SU-DHL-6 (cell line): ENCODE results near the gene SEPHS2.

ENCODE experiments used
- H2AFZ ChIP-seq: fragments of 200-600 bp; sonication (generic); 2 replicates; pipeline ENCODE4 v1.6.1; 2014; ENCODE audit warnings: low read depth, mild to moderate bottlenecking, moderate library complexity, mixed read lengths, antibody characterized with exemption, low read length; ENCODE audit not compliant: severe bottlenecking
- H3F3A ChIP-seq: fragments of 200-600 bp; shearing (Covaris generic); 2 replicates; pipeline ENCODE4 v1.6.0; 2016; ENCODE audit warnings: antibody characterized with exemption, mild to moderate bottlenecking; ENCODE audit not compliant: insufficient read depth
- H3K27ac ChIP-seq: fragments of 200-600 bp; sonication (generic); 2 replicates; pipeline ENCODE4 v1.5.1; 2016; ENCODE audit warnings: low read depth, mild to moderate bottlenecking, low read length, moderate library complexity, mixed read lengths
- H3K27me3 ChIP-seq: fragments of 200-600 bp; sonication (generic), shearing (Covaris generic); 2 replicates; pipeline ENCODE4 v1.6.0; 2014; ENCODE audit warnings: mild to moderate bottlenecking, low read length
- H3K36me3 ChIP-seq: fragments of 200-600 bp; sonication (generic); 2 replicates; pipeline ENCODE4 v1.6.1; 2014; ENCODE audit warnings: mild to moderate bottlenecking, low read length, mixed read lengths
- H3K4me2 ChIP-seq: fragments of 300-600, 200-600 bp; shearing (Covaris generic), sonication (generic); 2 replicates; pipeline ENCODE4 v1.6.0; 2014; ENCODE audit warnings: low read length, low read depth, mild to moderate bottlenecking; ENCODE audit not compliant: poor library complexity, severe bottlenecking
- H3K4me3 ChIP-seq: fragments of 200-600 bp; sonication (generic); 2 replicates; pipeline ENCODE4 v1.5.1; 2014; ENCODE audit warnings: antibody characterized with exemption, low read length, mild to moderate bottlenecking, mixed read lengths; ENCODE audit not compliant: insufficient read depth, poor library complexity, severe bottlenecking
- H3K79me2 ChIP-seq: fragments of 200-600 bp; sonication (generic); 2 replicates; pipeline ENCODE4 v1.6.1; 2014; ENCODE audit warnings: mild to moderate bottlenecking, low read length, moderate library complexity; ENCODE audit not compliant: insufficient read depth
- H3K9ac ChIP-seq: fragments of 200-600 bp; sonication (generic); 2 replicates; pipeline ENCODE4 v1.7.0; 2014; ENCODE audit warnings: mild to moderate bottlenecking, low read length
- H3K9me2 ChIP-seq: fragments of 200-600 bp; sonication (generic); replicated peaks from 2 replicates; pipeline ENCODE4 v1.6.1; 2014; ENCODE audit warnings: low read length; ENCODE audit not compliant: insufficient read depth
- H3K9me3 ChIP-seq: fragments of 200-600 bp; sonication (generic); 2 replicates; pipeline ENCODE4 v1.6.1; 2014; ENCODE audit warnings: low read length, mixed read lengths; ENCODE audit not compliant: insufficient read depth
- H4K20me1 ChIP-seq: fragments of 200-600 bp; sonication (generic); 2 replicates; pipeline ENCODE4 v1.6.1; 2014; ENCODE audit warnings: low read depth, mild to moderate bottlenecking, antibody characterized with exemption, low read length, moderate library complexity, mixed read lengths
- CTCF ChIP-seq: fragments of 200-600 bp; sonication (generic); IDR thresholded peaks from one replicate; pipeline ENCODE4 v1.5.1; 2017; ENCODE audit warnings: antibody characterized with exemption, mild to moderate bottlenecking, low read length, moderate library complexity; ENCODE audit not compliant: insufficient read depth, poor library complexity, severe bottlenecking
- EZH2phosphoT487 ChIP-seq: fragments of 200-600 bp; sonication (generic), shearing (Covaris generic); conservative IDR thresholded peaks from 2 replicates; pipeline ENCODE4 v1.6.1; 2018; ENCODE audit warnings: mild to moderate bottlenecking, antibody characterized with exemption, low read length, moderate library complexity, mixed read lengths

The SEPHS2 gene

GRCh38 chr16:30491744-30492308 is 46.2 kb upstream of the SEPHS2 start:
- no peak overlapping the region for H3K4me2 ChIP-seq
- H3K36me3 ChIP-seq, result peaks cover 42% of the 10 kb centered on the region
- H3K27me3 ChIP-seq, result no peaks in the 10 kb centered on the region
- no peak overlapping the region for H2AFZ ChIP-seq
- no peak overlapping the region for H3K4me3 ChIP-seq
- H3K9ac ChIP-seq, result no peak overlapping the region
- TF ChIP-seq CTCF (no peak), EZH2phosphoT487 (no peak)
- 0 out of 2 replicates have a peak, but pooled peaks cover 4% of the 10 kb centered on the region for H3F3A ChIP-seq
- no peak overlapping the region for H3K27ac ChIP-seq
- no peaks in the 10 kb centered on the region for H3K9me2 ChIP-seq
- H4K20me1 ChIP-seq, result no peaks in the 10 kb centered on the region
- H3K79me2 ChIP-seq, result peaks cover 11% of the 10 kb centered on the region
- H3K9me3 ChIP-seq, result no peaks in the 10 kb centered on the region

GRCh38 chr16:30491229-30491628 is 45.6 kb upstream of the SEPHS2 start:
- Histone ChIP-seq H3K9me2 (no peaks in the 10 kb centered on the region), H3K36me3 (peaks cover 40% of the 10 kb centered on the region), H3K4me2 (no peak overlapping the region), H3K79me2 (peaks cover 11% of the 10 kb centered on the region), H3K27ac (no peak overlapping the region), H3K27me3 (no peaks in the 10 kb centered on the region), H3K4me3 (no peak overlapping the region), H3F3A (0 out of 2 replicates have a peak, but pooled peaks cover 4% of the 10 kb centered on the region), H3K9me3 (no peaks in the 10 kb centered on the region), H2AFZ (no peak overlapping the region), H4K20me1 (no peaks in the 10 kb centered on the region), H3K9ac (no peak overlapping the region)
- no peak for TF ChIP-seq CTCF
- TF ChIP-seq EZH2phosphoT487, result no peak

- Histone ChIP-seq H3K4me2 (no peak overlapping the region), H3K36me3 (peaks cover 39% of the 10 kb centered on the region), H3K9me3 (no peaks in the 10 kb centered on the region), H3K9ac (no peak overlapping the region), H3F3A (0 out of 2 replicates have a peak, but pooled peaks cover 4% of the 10 kb centered on the region), H3K4me3 (no peak overlapping the region), H3K27ac (no peak overlapping the region), H3K27me3 (no peaks in the 10 kb centered on the region), H3K79me2 (peaks cover 15% of the 10 kb centered on the region), H4K20me1 (no peaks in the 10 kb centered on the region), H2AFZ (no peak overlapping the region), H3K9me2 (no peaks in the 10 kb centered on the region)
- TF ChIP-seq CTCF (no peak), EZH2phosphoT487 (no peak)
These were observed 44.5 kb upstream of the SEPHS2 start for GRCh38 chr16:30490210-30490609.
